Erythroblast (primary cell): ENCODE data around the gene ITGA4.

Source experiments
- GATA1 ChIP-seq: IDR thresholded peaks from 2 replicates; pipeline ENCODE4 v1.6.1; 2011; ENCODE audit warnings: low read depth, mild to moderate bottlenecking, control low read depth, low read length, moderate library complexity
- POLR2A ChIP-seq: IDR thresholded peaks from 2 replicates; pipeline ENCODE4 v1.6.1; 2011; ENCODE audit warnings: mild to moderate bottlenecking, low read length

DNA sequence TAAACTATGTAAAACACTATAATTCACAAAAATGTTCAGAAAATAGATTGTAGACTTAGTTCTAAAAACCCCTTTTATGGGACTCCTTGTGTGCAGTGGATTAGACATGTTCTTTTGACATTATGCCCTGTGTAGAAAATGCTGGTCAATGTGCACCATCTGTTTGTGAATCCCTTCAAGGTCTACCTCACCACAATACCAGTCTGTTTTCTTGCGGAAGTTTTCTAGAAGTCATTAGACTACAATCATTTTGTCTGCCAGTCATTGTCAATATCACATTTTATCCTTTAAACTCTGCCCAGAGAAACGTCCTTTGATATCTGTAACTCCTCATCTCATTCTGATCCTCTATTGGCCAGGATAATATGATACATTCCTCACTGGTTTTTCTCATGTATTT is 7.8 kb downstream of the ITGA4 start:
- TF ChIP-seq POLR2A (no peak), GATA1 (no peak)
